CD4-positive, alpha-beta T cell (primary cell): Measurements from ENCODE around the gene FAM76B. TPM values are rescaled to one million over a fixed set of nuclear protein-coding genes. Genes with fewer than 3 reads are reported as not detected.

Source experiments
- ATAC-seq: fragments of 200-7000 bp; cut with Tn5 transposase; one replicate; pipeline ENCODE4 v1.10.0; 2022; ENCODE audit warnings: mild to moderate bottlenecking; ENCODE audit not compliant: poor library complexity
- CTCF ChIA-PET: fragments of 350-600 bp; sonication (Branson Sonifier 250); formaldehyde crosslinking; loops from one replicate; lab custom pipeline; 2021; ENCODE audit warnings: antibody characterized with exemption, inconsistent platforms; lab: Charles Lee
- POLR2A ChIA-PET: fragments of 350-600 bp; sonication (Branson Sonifier 250); formaldehyde crosslinking; loops from one replicate; lab custom pipeline; 2021; ENCODE audit warnings: antibody characterized with exemption, inconsistent platforms; lab: Charles Lee
- DNase-seq, 14 experiments: peaks; one replicate each; pipeline ENCODE4 v3.0.0-alpha.2; 2013 to 2020; ENCODE audit warnings: mixed read lengths in 2 of 14
- H3K27ac ChIP-seq, 2 donors: one replicate each; pipeline versions ENCODE4 v1.5.1 to v1.7.0; 2013; ENCODE audit warnings: low read length in 2 of 2, low read depth in 1 of 2, mild to moderate bottlenecking in 1 of 2
- H3K27me3 ChIP-seq, 2 experiments: 1 replicate in 1 of 2; 2 replicates in 1 of 2; pipeline versions ENCODE4 v1.6.1 to v1.7.0; 2013; ENCODE audit warnings: low read length in 2 of 2, control low read depth in 1 of 2, mild to moderate bottlenecking in 1 of 2, moderate library complexity in 1 of 2; ENCODE audit not compliant: insufficient read depth in 2 of 2, control insufficient read depth in 1 of 2
- H3K36me3 ChIP-seq: one replicate; pipeline ENCODE4 v1.6.1; 2013; ENCODE audit warnings: low read length, control low read depth; ENCODE audit not compliant: insufficient read depth
- H3K4me1 ChIP-seq: one replicate; pipeline ENCODE4 v1.6.1; 2013; ENCODE audit warnings: low read length, control low read depth; ENCODE audit not compliant: insufficient read depth
- H3K4me3 ChIP-seq: one replicate; pipeline ENCODE4 v1.5.1; 2013; ENCODE audit warnings: mild to moderate bottlenecking, low read length, moderate library complexity
- H3K9me3 ChIP-seq, 2 experiments: 1 replicate in 1 of 2; 2 replicates in 1 of 2; pipeline versions ENCODE4 v1.6.1 to v1.7.0; 2013; ENCODE audit warnings: low read length in 2 of 2, mild to moderate bottlenecking in 2 of 2, control low read depth in 1 of 2, moderate library complexity in 1 of 2; ENCODE audit not compliant: control insufficient read depth in 1 of 2, insufficient read depth in 1 of 2
- H3K27ac Mint-ChIP-seq: one replicate; pipeline ENCODE4 v1.8.0; 2020; ENCODE audit warnings: mixed read lengths
- H3K27me3 Mint-ChIP-seq: one replicate; pipeline ENCODE4 v1.8.0; 2021; ENCODE audit warnings: mixed read lengths
- H3K36me3 Mint-ChIP-seq: one replicate; pipeline ENCODE4 v1.8.0; 2021; ENCODE audit warnings: low read depth, mixed read lengths
- H3K4me1 Mint-ChIP-seq: one replicate; pipeline ENCODE4 v1.8.0; 2021; ENCODE audit warnings: low read depth, mixed read lengths
- H3K4me3 Mint-ChIP-seq: one replicate; pipeline ENCODE4 v1.8.0; 2020; ENCODE audit warnings: mild to moderate bottlenecking, mixed read lengths
- H3K9me3 Mint-ChIP-seq: one replicate; pipeline ENCODE4 v1.8.0; 2020; ENCODE audit warnings: mixed read lengths
- CTCF ChIP-seq: fragments of 200-600 bp; IDR thresholded peaks from one replicate; pipeline ENCODE4 v1.8.0; 2022; ENCODE audit warnings: antibody characterized with exemption, mild to moderate bottlenecking
- intact Hi-C, 2 experiments: fragments of 100-400 bp; cut with DNase I in 1 of 2; cut with micrococcal nuclease in 1 of 2; formaldehyde crosslinking; loops; one replicate each; pipeline versions ENCODE4 v1.15.1 to v1.9.0; 2023 to 2025; cut with DNase I, micrococcal nuclease
- total RNA-seq, 174 experiments: library from RNA in 2 of 174; stranded (reverse) in 2 of 174; gene quantifications; one replicate each; pipeline ENCODE4 v1.2.3 and lab custom pipeline; 2021 to 2026

FAM76B gene
- total RNA-seq, 2 experiments from 2014 or later: 95.1 to 101 TPM

- H3K4me3 Mint-ChIP-seq: no peak overlapping the region
- H3K36me3 ChIP-seq: no peaks in the 10 kb centered on the region
- ChIA-PET POLR2A (interaction anchor here (0.9 kb wide), 1 partner anchor 608 kb away, joined by 4 read pairs; no protein-coding TSS in a partner anchor), CTCF (interaction anchor here (0.9 to 1.8 kb wide), 6 partner anchors 9 to 695 kb away, joined by 3 to 5 read pairs (median 4); partner anchors contain the start of gene SRSF8)
- no peaks in the 10 kb centered on the region for H3K27me3 ChIP-seq
- H3K36me3 Mint-ChIP-seq: no peaks in the 10 kb centered on the region
- no peaks in the 10 kb centered on the region for H3K4me1 Mint-ChIP-seq
- H3K27ac Mint-ChIP-seq: no peak overlapping the region
- H3K4me3 ChIP-seq: no peak overlapping the region
- no peak overlapping the region for H3K27ac ChIP-seq
- H3K27me3 Mint-ChIP-seq: no peaks in the 10 kb centered on the region
- no peak for DNase-seq
- no peak for ATAC-seq
- no peaks in the 10 kb centered on the region for H3K9me3 ChIP-seq
- no peaks in the 10 kb centered on the region for H3K4me1 ChIP-seq
- intact Hi-C loops: loop anchor here (5.0 to 10.0 kb wide), 8 partner anchors 55 to 1140 kb away; partner anchors contain the start of genes CWC15 (in 1 of the 2), ENDOD1 (in 1 of the 2) and KDM4D (in 1 of the 2)
- no peaks in the 10 kb centered on the region for H3K9me3 Mint-ChIP-seq
- no peak for TF ChIP-seq CTCF
Observed at GRCh38 chr11:95762534-95762933, 27.0 kb downstream of the FAM76B start.

- no peaks in the 10 kb centered on the region for H3K27me3 Mint-ChIP-seq
- ChIA-PET CTCF (interaction anchor here (2.0 kb wide), 1 partner anchor 606 kb away, joined by 6 read pairs; no protein-coding TSS in a partner anchor), POLR2A (interaction anchor here (1.3 to 1.8 kb wide), 2 partner anchors 607 to 609 kb away, joined by 5 to 7 read pairs; no protein-coding TSS in a partner anchor)
- no peak overlapping the region for H3K27ac ChIP-seq
- H3K4me1 ChIP-seq: no peaks in the 10 kb centered on the region
- H3K36me3 ChIP-seq: no peaks in the 10 kb centered on the region
- no peak for TF ChIP-seq CTCF
- ATAC-seq (no peak), DNase-seq (no peak)
- H3K27me3 ChIP-seq: no peaks in the 10 kb centered on the region
- no peaks in the 10 kb centered on the region for H3K9me3 ChIP-seq
- H3K4me1 Mint-ChIP-seq: no peaks in the 10 kb centered on the region
- no peaks in the 10 kb centered on the region for H3K9me3 Mint-ChIP-seq
- H3K4me3 ChIP-seq: no peak overlapping the region
- intact Hi-C loops: loop anchor here (5.0 to 10.0 kb wide), 8 partner anchors 54 to 1139 kb away; partner anchors contain the start of genes CWC15 (in 1 of the 2), ENDOD1 (in 1 of the 2) and KDM4D (in 1 of the 2)
- no peak overlapping the region for H3K27ac Mint-ChIP-seq
- no peak overlapping the region for H3K4me3 Mint-ChIP-seq
- no peaks in the 10 kb centered on the region for H3K36me3 Mint-ChIP-seq
Observed at GRCh38 chr11:95760941-95761340, 28.6 kb downstream of the FAM76B start.

- intact Hi-C loops: no loop called here
- TF ChIP-seq CTCF: no peak
- Mint-ChIP-seq H3K36me3 (no peaks in the 10 kb centered on the region), H3K9me3 (no peaks in the 10 kb centered on the region), H3K4me1 (no peaks in the 10 kb centered on the region), H3K27ac (no peak overlapping the region), H3K27me3 (no peaks in the 10 kb centered on the region), H3K4me3 (no peak overlapping the region)
- Histone ChIP-seq H3K36me3 (no peaks in the 10 kb centered on the region), H3K27ac (no peak overlapping the region), H3K4me1 (no peaks in the 10 kb centered on the region), H3K27me3 (no peaks in the 10 kb centered on the region), H3K4me3 (no peak overlapping the region), H3K9me3 (no peaks in the 10 kb centered on the region)
- ATAC-seq (no peak), DNase-seq (no peak)
- CTCF ChIA-PET: no interaction called here
- POLR2A ChIA-PET: no interaction called here
Observed at GRCh38 chr11:95751515-95751914, 38.1 kb downstream of the FAM76B start.
